Measurements from ENCODE around the gene ZBTB46.

The ZBTB46 gene

GRCh38 chr20:63837479-63837878 is 6.4 kb upstream of the ZBTB46 start:
- no peak for DNase-seq (ENCODE audit: low read depth)

GRCh38 chr20:63836458-63837344 is 5.6 kb upstream of the ZBTB46 start:
- no peak for DNase-seq (ENCODE audit: low read depth)

- DNase-seq (ENCODE audit: low read depth) = no peak
Observed at GRCh38 chr20:63835021-63835858, 4.2 kb upstream of the ZBTB46 start.

- no peak for DNase-seq (ENCODE audit: low read depth)
Observed at GRCh38 chr20:63834491-63834880, 3.4 kb upstream of the ZBTB46 start.

GRCh38 chr20:63833776-63834490 is 2.9 kb upstream of the ZBTB46 start:
- DNase-seq (ENCODE audit: low read depth) = no peak

GRCh38 chr20:63831993-63832686 is 1.1 kb upstream of the ZBTB46 start:
- DNase-seq (ENCODE audit: low read depth) = no peak

- no peak for DNase-seq (ENCODE audit: low read depth)
Observed at GRCh38 chr20:63831646-63831992, 555 bp upstream of the ZBTB46 start.

GRCh38 chr20:63829945-63830835 is 874 bp downstream of the ZBTB46 start:
- DNase-seq (ENCODE audit: low read depth) = no peak

GRCh38 chr20:63829603-63829944 is 1.5 kb downstream of the ZBTB46 start:
- no peak for DNase-seq (ENCODE audit: low read depth)

- DNase-seq (ENCODE audit: low read depth) = no peak
Observed at GRCh38 chr20:63828951-63829350, 2.1 kb downstream of the ZBTB46 start.

- DNase-seq (ENCODE audit: low read depth) = no peak
Observed at GRCh38 chr20:63828545-63828944, 2.5 kb downstream of the ZBTB46 start.

- no peak for DNase-seq (ENCODE audit: low read depth)
Observed at GRCh38 chr20:63828124-63828523, 2.9 kb downstream of the ZBTB46 start.

GRCh38 chr20:63826753-63827152 is 4.3 kb downstream of the ZBTB46 start:
- DNase-seq (ENCODE audit: low read depth) = no peak

- DNase-seq (ENCODE audit: low read depth) = no peak
Observed at GRCh38 chr20:63825331-63826118, 5.5 kb downstream of the ZBTB46 start.

- no peak for DNase-seq (ENCODE audit: low read depth)
Observed at GRCh38 chr20:63823691-63824311, 7.3 kb downstream of the ZBTB46 start.

GRCh38 chr20:63822276-63822696 is 8.8 kb downstream of the ZBTB46 start:
- DNase-seq (ENCODE audit: low read depth) = no peak

- DNase-seq (ENCODE audit: low read depth) = no peak
Observed at GRCh38 chr20:63821811-63822210, 9.3 kb downstream of the ZBTB46 start.

GRCh38 chr20:63819224-63819921 is 11.7 kb downstream of the ZBTB46 start:
- no peak for DNase-seq (ENCODE audit: low read depth)

- no peak for DNase-seq (ENCODE audit: low read depth)
Observed at GRCh38 chr20:63815615-63816253, 15.3 kb downstream of the ZBTB46 start.
